Measurements from ENCODE around the gene CRADD.

CRADD gene

GRCh38 chr12:93847517-93848474 is 170.6 kb downstream of the CRADD start:
- Histone ChIP-seq H3K9ac (ENCODE audit: low read depth, low read length) (no peak overlapping the region), H3K36me3 (ENCODE audit: control insufficient read depth, insufficient read depth, low read length) (no peaks in the 10 kb centered on the region), H3K4me1 (ENCODE audit: control insufficient read depth, insufficient read depth, low read length) (no peaks in the 10 kb centered on the region), H3K27me3 (ENCODE audit: control insufficient read depth, insufficient read depth, low read length) (no peaks in the 10 kb centered on the region), H3K4me3 (ENCODE audit: low read depth, low read length) (no peak overlapping the region), H3K9me3 (ENCODE audit: control insufficient read depth, insufficient read depth, low read length) (no peaks in the 10 kb centered on the region)

GRCh38 chr12:93848523-93849101 is 171.4 kb downstream of the CRADD start:
- H3K4me3 ChIP-seq (ENCODE audit: low read depth, low read length): no peak overlapping the region
- no peaks in the 10 kb centered on the region for H3K27me3 ChIP-seq (ENCODE audit: control insufficient read depth, insufficient read depth, low read length)
- H3K4me1 ChIP-seq (ENCODE audit: control insufficient read depth, insufficient read depth, low read length): no peaks in the 10 kb centered on the region
- H3K9me3 ChIP-seq (ENCODE audit: control insufficient read depth, insufficient read depth, low read length): no peaks in the 10 kb centered on the region
- no peak overlapping the region for H3K9ac ChIP-seq (ENCODE audit: low read depth, low read length)
- H3K36me3 ChIP-seq (ENCODE audit: control insufficient read depth, insufficient read depth, low read length): no peaks in the 10 kb centered on the region

GRCh38 chr12:93849946-93850345 is 172.8 kb downstream of the CRADD start:
- Histone ChIP-seq H3K4me3 (ENCODE audit: low read depth, low read length) (no peak overlapping the region), H3K4me1 (ENCODE audit: control insufficient read depth, insufficient read depth, low read length) (peaks cover 4% of the 10 kb centered on the region)

GRCh38 chr12:93850481-93851256 is 173.5 kb downstream of the CRADD start:
- no peaks in the 10 kb centered on the region for H3K27me3 ChIP-seq (ENCODE audit: control insufficient read depth, insufficient read depth, low read length)
- H3K4me1 ChIP-seq (ENCODE audit: control insufficient read depth, insufficient read depth, low read length): peaks cover 4% of the 10 kb centered on the region
- H3K4me3 ChIP-seq (ENCODE audit: low read depth, low read length): no peak overlapping the region

More at GRCh38 chr12:93849946-93850345, 172.8 kb downstream of the CRADD start:
- H3K9ac ChIP-seq (ENCODE audit: low read depth, low read length): no peak overlapping the region
- no peaks in the 10 kb centered on the region for H3K9me3 ChIP-seq (ENCODE audit: control insufficient read depth, insufficient read depth, low read length)
- no peaks in the 10 kb centered on the region for H3K36me3 ChIP-seq (ENCODE audit: control insufficient read depth, insufficient read depth, low read length)
- no peaks in the 10 kb centered on the region for H3K27me3 ChIP-seq (ENCODE audit: control insufficient read depth, insufficient read depth, low read length)

GRCh38 chr12:93851257-93851671 is 174.1 kb downstream of the CRADD start:
- Histone ChIP-seq H3K27me3 (ENCODE audit: control insufficient read depth, insufficient read depth, low read length) (no peaks in the 10 kb centered on the region), H3K9me3 (ENCODE audit: control insufficient read depth, insufficient read depth, low read length) (no peaks in the 10 kb centered on the region), H3K4me3 (ENCODE audit: low read depth, low read length) (no peak overlapping the region), H3K9ac (ENCODE audit: low read depth, low read length) (no peak overlapping the region), H3K36me3 (ENCODE audit: control insufficient read depth, insufficient read depth, low read length) (no peaks in the 10 kb centered on the region), H3K4me1 (ENCODE audit: control insufficient read depth, insufficient read depth, low read length) (peaks cover 4% of the 10 kb centered on the region)

More at GRCh38 chr12:93850481-93851256, 173.5 kb downstream of the CRADD start:
- Histone ChIP-seq H3K9me3 (ENCODE audit: control insufficient read depth, insufficient read depth, low read length) (no peaks in the 10 kb centered on the region), H3K36me3 (ENCODE audit: control insufficient read depth, insufficient read depth, low read length) (no peaks in the 10 kb centered on the region), H3K9ac (ENCODE audit: low read depth, low read length) (no peak overlapping the region)

- no peaks in the 10 kb centered on the region for H3K36me3 ChIP-seq (ENCODE audit: control insufficient read depth, insufficient read depth, low read length)
- no peak overlapping the region for H3K9ac ChIP-seq (ENCODE audit: low read depth, low read length)
- peaks cover 4% of the 10 kb centered on the region for H3K4me1 ChIP-seq (ENCODE audit: control insufficient read depth, insufficient read depth, low read length)
- no peak overlapping the region for H3K4me3 ChIP-seq (ENCODE audit: low read depth, low read length)
- no peaks in the 10 kb centered on the region for H3K9me3 ChIP-seq (ENCODE audit: control insufficient read depth, insufficient read depth, low read length)
- no peaks in the 10 kb centered on the region for H3K27me3 ChIP-seq (ENCODE audit: control insufficient read depth, insufficient read depth, low read length)
Observed at GRCh38 chr12:93852173-93852591, 175.0 kb downstream of the CRADD start.

- Histone ChIP-seq H3K9me3 (ENCODE audit: control insufficient read depth, insufficient read depth, low read length) (no peaks in the 10 kb centered on the region), H3K4me1 (ENCODE audit: control insufficient read depth, insufficient read depth, low read length) (peaks cover 4% of the 10 kb centered on the region), H3K4me3 (ENCODE audit: low read depth, low read length) (no peak overlapping the region), H3K27me3 (ENCODE audit: control insufficient read depth, insufficient read depth, low read length) (no peaks in the 10 kb centered on the region), H3K9ac (ENCODE audit: low read depth, low read length) (no peak overlapping the region), H3K36me3 (ENCODE audit: control insufficient read depth, insufficient read depth, low read length) (no peaks in the 10 kb centered on the region)
Observed at GRCh38 chr12:93853698-93854478, 176.7 kb downstream of the CRADD start.

GRCh38 chr12:93855261-93855660 is 178.1 kb downstream of the CRADD start:
- Histone ChIP-seq H3K4me3 (ENCODE audit: low read depth, low read length) (no peak overlapping the region), H3K27me3 (ENCODE audit: control insufficient read depth, insufficient read depth, low read length) (no peaks in the 10 kb centered on the region), H3K9me3 (ENCODE audit: control insufficient read depth, insufficient read depth, low read length) (no peaks in the 10 kb centered on the region), H3K9ac (ENCODE audit: low read depth, low read length) (no peak overlapping the region), H3K36me3 (ENCODE audit: control insufficient read depth, insufficient read depth, low read length) (no peaks in the 10 kb centered on the region), H3K4me1 (ENCODE audit: control insufficient read depth, insufficient read depth, low read length) (peaks cover 4% of the 10 kb centered on the region)

- Histone ChIP-seq H3K9ac (ENCODE audit: low read depth, low read length) (no peak overlapping the region), H3K36me3 (ENCODE audit: control insufficient read depth, insufficient read depth, low read length) (no peaks in the 10 kb centered on the region), H3K9me3 (ENCODE audit: control insufficient read depth, insufficient read depth, low read length) (no peaks in the 10 kb centered on the region), H3K27me3 (ENCODE audit: control insufficient read depth, insufficient read depth, low read length) (no peaks in the 10 kb centered on the region), H3K4me3 (ENCODE audit: low read depth, low read length) (no peak overlapping the region), H3K4me1 (ENCODE audit: control insufficient read depth, insufficient read depth, low read length) (peaks cover 4% of the 10 kb centered on the region)
Observed at GRCh38 chr12:93856611-93857010, 179.4 kb downstream of the CRADD start.

GRCh38 chr12:93857279-93857938 is 180.2 kb downstream of the CRADD start:
- Histone ChIP-seq H3K9me3 (ENCODE audit: control insufficient read depth, insufficient read depth, low read length) (no peaks in the 10 kb centered on the region), H3K9ac (ENCODE audit: low read depth, low read length) (no peak overlapping the region), H3K36me3 (ENCODE audit: control insufficient read depth, insufficient read depth, low read length) (no peaks in the 10 kb centered on the region), H3K4me3 (ENCODE audit: low read depth, low read length) (no peak overlapping the region), H3K4me1 (ENCODE audit: control insufficient read depth, insufficient read depth, low read length) (peaks cover 4% of the 10 kb centered on the region), H3K27me3 (ENCODE audit: control insufficient read depth, insufficient read depth, low read length) (no peaks in the 10 kb centered on the region)
